IPS-NIHi7 (cell line): ENCODE measurements around the gene TOP2A.
"Not testable (repeated sequence)": the region's sequence is repeated elsewhere in the genome, so short reads cannot be mapped to it uniquely, and the experiment has no call there.

Experiments used
- DNase-seq: peaks from one replicate; pipeline ENCODE4 v3.0.0; 2012; ENCODE audit warnings: mixed read lengths; ENCODE audit errors: extremely low spot score

The TOP2A gene

DNA sequence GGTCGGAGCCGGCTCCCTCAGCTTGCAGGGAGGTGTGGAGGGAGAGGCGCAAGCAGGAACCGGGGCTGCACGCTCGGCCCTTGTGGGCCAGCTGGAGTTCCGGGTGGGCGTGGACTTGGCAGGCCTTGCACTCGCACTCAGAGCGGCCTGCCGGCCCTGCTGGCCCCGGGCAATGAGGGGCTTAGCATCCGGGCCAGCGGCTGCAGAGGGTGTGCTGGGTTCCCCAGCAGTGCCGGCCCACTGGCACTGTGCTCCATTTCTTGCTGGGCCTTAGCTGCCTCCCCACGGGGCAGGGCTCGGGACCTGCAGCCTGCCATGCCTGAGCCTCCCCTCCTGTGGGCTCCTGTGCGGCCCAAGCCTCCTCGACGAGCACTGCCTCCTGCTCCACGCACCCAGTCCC, 41.9 kb downstream of the TOP2A start:
- DNase-seq, result not testable (repeated sequence)

DNA sequence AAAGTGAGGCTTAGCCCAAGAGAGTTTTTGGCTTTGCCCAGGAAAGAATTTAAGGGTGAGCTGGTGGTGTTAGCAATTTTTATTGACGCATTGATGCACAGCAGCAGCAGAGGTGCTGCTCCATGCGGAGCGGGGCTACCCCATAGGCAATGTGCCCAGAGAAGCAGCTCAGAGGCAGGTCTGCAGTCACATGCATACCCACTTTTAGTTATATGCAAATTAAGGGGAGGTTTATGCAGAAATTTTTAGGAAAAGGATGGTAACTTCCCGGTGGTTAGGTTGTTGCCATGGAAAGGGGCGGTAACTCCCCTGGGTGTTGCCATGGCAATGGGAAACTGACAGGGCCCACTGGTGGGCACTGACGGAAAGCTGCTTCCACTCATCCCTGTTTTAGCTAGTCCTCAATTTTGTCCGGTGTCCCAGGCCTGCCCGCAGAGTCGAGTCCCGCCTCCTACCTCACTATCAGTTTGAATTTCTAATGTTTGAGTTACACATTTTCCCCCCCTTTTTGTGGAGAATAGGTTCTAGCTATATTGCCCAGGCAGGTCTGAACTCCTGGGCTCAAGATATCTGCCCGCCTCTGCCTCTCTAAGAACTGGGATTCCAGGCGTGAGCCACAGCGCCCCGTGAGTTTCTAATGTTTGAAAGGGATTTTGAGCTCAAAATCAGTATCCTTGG, 42.7 kb downstream of the TOP2A start:
- DNase-seq, result no peak

DNA sequence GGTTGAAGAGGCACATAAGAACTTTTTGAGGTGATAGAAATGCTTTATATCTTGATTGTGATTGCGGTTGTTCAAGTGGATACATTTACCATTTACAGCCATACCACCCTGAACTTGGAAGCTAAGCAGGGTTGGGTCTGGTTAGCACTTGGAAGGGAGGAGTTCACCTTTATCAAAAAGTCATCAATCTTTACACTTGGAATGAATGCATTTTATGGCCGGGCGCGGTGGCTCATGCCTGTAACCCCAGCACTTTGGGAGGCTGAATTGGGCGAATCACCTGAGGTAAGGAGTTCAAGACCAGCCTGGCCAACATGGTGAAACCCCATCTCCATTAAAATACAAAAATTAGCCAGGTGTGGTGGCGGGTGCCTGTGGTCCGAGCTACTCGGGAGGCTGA, 43.7 kb downstream of the TOP2A start:
- no peak for DNase-seq

DNA sequence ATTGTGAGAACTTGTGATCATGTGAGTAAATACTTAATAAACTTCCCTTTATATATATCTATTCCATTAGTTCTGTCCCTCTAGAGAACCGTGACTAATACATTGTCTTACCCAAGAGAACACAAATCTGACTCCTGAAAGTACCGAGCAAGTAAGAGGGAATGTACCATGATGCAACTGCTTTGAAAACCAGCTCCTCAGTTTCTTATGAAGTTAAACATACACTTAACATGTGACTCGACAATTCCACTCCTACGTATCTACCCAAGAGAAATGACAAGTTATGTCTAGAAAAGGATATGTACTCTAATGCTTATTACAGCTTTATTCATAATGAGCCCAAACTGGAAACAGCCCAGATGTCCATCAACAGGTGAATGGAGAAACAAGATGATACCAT, 44.4 kb downstream of the TOP2A start:
- no peak for DNase-seq

DNA sequence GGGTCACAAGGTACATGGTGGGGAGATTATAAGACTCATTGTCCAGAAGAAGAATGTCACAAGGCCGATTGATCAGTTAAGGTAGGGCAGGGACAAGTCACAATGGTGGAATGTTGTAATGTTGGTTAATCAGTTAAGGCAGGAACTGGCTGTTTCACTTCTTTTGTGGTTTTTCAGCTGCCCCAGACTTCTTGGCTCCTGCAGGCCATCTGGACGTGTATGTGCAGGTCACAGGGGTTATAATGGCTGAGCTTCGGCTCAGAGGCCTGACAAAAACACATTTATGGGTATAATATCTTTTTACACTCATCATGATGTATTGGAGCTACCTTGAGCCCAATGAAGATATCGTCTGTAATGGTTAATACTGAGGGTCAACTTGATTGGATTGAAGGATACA, 45.1 kb downstream of the TOP2A start:
- DNase-seq, result not testable (repeated sequence)

DNA sequence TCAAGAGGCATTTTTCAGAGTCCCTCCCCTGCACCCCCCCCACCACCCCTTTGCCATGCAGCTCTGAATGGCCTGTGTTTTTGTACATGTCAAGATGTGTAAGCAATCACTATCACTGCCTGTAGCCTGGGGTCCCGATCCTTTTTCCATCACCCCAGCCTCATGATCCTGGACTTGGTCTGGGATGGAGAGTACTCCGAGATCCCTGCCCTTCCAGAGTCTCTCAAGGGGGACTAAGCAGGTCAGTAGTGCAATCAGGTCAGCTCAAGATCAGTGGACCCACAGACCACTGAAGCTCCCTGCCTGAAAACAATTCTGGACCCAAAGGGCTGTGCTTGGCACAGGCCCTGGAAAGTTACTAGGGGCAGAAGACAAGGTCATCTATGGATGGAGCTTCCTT, 45.7 kb downstream of the TOP2A start:
- no peak for DNase-seq

DNA sequence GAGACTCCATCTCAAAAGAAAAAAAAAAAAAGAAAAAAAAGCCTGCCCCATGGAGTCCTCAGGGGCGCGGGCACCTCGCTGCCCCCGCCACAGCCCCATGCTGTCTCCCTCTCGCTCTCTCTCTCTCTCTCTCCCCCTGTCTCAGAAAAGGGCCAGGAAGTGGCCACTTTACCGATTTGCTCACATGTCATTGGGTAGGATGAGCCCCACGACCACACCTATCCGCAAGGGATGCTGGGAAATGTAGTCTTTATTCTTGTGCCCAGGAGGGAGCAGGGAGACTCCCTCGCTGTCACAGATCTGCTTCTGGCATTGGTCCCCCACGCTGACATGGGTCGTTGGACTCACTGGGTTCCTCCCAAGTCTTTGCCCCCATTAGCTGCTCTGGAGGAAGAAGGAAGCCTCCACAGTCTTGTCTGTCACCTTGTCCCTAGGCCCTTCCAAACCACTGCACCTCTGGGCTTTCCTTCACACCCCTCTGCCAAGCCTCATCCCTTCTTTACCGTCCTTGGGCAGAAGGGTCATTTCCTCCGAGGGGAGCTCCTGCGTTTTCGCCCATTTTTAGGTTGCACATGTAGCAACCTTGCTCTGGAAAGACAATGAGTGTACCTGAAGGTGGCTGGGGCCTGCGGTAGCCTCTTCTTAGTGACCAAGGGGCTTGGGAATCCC, 46.3 kb downstream of the TOP2A start:
- DNase-seq, result peak; percentile 67

DNA sequence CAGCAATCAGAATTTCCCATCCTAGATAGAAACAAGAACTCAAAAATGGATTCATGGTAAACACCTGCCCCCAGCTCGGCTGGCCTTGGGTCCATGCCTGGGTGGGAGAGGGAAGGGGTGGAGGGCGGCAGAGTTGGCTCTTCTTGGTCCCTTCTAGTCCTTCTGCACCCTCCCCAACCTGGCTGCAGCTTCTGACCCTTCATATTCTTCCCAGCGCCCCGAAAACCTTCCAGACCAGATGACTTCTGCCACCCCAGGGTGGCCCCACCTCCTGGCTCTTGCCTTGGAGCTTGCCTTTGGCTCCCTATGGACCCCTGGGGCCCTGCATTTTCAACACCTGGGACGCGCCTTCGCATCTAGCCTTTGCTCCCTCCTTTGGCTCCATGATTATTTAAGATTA, 47.8 kb downstream of the TOP2A start:
- DNase-seq, result no peak

DNA sequence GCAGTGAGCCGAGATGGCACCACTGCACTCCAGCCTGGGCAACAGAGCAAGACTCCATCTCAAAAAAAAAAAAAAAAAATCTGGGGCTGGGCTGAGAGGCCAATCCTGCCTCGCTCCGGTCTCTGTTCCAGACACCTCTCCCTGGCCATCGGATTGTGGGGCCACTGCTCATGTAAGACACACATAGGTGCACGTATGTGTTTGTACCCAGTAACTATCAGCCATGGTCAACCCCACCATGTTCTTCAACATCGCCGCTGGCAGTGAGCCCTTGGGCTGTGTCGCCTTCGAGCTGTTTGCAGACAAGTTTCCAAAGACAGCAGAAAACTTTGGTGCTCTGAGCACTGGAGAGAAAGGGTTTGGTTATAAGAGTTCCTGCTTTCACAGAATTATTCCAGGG, 50.0 kb downstream of the TOP2A start:
- DNase-seq, result not testable (repeated sequence)

DNA sequence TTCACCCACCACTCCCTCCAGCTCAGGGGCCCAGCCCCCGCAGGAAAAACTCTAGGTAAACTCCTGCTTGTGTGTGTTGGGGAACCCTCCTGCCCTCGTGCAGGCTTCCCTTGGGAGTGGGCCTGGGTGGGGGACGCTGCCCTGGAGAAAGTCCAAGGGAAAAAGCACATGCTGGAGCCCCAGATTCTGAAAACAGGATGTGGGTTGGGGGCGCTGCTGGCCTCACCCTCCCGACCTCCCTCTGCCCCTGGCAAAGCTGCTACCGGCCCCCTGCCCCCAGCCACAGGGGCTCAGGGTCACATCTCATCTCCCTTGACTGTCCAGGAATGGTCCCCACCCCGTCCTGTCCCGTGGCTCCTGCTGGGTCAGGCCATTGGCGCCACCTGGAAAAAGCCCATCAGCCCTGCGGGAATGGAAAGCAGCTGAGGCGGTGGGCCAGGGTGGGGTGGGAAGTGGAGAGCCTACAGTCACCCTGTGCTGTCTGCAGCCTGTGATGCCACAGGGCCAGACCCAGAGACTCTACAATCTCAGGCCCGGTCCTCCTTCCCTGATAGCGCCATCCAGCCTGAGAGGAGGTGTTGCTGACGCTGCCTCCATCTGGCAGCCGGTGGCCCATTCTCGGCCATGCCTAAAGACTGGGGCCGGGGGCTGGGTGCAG, 50.7 kb downstream of the TOP2A start:
- peak; percentile 14 for DNase-seq

DNA sequence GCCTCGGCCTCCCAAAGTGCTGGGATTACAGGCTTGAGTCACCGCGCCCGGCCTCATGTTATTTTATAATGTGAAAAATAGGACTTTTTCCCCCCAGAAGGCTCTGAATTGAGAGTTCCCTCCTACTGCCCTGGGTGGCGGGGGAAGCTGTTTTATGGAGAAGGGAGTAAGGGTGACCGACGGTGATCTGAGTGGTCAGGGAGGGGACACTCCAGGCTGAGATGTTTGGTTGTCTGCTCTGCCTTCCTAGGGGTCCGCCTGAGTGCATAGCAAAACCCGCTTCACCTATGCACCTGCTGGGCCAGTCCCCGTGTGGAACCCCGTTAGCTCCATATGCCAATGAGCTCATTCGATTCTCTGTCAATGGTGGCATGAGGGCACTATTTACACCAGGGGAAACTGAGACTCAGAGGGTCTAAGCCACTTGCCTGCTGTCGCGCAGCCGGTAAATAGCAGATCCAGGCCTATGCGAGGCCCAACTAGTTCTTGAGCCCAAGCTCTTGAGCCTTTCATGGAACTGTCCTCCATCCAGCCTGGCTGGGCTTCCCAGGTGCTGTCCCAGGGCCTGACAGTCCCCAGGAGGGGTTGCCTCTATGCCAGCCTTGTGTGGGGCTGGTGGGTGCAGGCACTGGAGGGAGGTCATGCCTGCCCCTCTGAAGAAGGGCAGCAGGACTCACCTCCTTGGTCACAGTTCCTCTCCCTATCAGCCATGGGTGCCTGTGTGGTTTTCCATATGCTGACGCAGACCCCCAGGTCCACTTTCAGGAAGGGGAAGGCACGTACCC, 51.4 kb downstream of the TOP2A start:
- no peak for DNase-seq

DNA sequence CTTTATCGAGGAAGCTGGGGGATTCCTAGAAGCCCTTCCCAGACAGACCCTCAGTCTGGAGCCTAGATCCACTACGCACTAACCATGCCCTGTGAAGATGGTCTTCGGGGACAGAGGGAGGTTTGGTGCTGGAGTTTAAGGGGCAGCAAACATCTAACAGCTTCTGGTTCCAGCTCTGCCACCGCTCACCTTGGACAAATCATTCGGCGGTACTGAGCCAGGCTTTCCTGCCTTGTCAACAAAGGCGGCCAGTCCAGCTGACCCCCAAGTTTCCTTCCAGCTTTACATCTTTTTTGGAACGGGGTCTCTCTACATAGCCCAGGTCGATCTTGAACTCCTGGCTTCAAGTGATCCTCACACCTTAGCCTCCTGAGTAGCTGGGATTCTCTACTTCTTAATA, 52.8 kb downstream of the TOP2A start:
- no peak for DNase-seq

DNA sequence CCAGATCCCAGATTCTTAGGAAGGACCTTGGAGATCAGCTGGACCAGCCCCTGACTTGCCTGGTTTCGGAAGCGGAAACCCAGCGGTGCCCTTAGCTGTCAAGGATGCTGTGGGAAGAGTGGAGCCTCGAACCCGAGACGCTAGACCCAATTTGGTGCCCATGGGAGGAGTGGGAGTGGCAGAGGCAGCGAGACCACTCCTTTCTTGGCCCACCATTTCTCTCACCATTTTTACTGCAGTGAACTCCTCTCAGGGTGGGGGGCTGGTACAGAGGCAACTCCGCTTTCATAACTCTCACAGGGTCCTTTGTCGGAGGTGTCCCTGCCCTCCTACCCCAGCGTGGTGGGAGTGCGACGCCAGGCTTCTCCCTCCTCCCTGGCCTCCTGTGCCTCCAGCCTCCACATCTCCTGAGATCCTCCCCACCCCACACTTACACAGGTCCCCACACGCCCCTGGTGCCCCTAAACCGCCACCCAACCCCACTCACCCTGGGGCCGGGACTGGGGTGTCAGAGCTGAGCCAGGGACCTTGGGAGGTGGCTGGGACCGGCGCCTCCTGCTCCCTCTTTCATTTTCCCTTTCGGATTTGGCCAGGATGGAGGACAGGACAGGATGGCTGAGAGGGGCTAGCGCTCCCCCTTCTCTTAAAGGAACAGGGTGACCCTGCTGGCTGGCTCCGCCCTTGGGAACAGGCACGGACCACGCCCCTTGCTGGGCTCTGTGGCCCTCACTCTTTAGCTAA, 53.4 kb downstream of the TOP2A start, which contains the start of gene GJD3:
Gene GJD3, minus strand, starts transcription at position 617 of the 741 bp plus-strand sequence. CDS start 922 bp downstream, outside the sequence.
- DNase-seq, result peak; percentile 65

DNA sequence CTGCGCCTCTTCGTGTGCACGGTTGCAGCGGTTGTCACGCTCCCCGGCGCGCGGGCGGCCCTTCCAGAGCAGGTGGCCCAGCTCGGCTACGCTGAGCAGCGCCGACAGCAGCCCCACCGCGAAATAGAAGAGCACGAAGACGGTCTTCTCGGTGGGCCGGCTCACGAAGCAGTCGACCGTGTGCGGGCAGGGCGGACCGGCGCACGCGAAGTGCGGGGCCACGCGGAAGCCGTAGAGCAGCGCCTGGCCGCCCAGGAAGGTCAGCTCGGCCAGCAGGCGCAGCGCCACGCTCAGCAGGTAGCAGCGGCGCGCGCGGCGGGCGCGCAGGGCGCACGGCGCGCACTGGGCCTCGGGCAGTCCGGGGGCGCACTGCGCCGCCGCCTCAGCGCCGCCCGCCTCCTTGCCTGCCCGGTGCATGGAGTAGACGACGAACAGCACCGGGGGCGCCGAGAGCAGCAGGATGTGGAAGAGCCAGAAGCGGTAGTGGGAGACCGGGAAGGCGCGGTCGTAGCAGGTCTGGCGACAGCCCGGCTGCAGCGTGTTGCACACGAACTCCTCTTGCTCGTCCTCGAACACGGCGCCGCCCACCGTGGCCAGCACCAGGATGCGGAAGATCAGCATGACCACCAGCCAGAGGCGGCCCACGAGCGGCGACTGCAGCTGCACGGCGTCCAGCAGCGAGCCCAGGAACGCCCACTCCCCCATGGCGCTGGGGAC, 54.4 kb downstream of the TOP2A start:
- DNase-seq, result peak; percentile 45

DNA sequence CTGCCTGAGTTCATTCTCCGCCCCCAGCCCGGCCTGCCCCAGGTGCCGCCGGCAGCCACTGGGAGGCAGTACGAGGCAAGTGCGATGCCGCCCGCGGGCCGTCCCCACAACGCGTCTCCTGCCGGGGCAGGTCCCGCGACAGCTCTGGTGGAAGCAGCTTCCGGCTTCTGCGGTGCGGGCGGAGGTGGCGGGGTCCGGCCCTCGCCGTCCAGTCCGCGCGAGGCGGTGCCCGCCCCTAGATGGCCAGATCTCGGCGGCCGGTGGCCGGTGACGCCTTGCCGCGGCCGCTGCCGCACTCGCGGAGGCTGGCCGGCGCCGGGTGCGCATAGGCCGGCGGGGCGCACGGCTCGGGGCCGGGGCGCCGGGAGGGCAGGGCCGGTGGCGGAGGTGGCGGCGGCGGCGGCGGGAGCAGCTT, 55.0 kb downstream of the TOP2A start:
- DNase-seq, result peak; percentile 92

DNA sequence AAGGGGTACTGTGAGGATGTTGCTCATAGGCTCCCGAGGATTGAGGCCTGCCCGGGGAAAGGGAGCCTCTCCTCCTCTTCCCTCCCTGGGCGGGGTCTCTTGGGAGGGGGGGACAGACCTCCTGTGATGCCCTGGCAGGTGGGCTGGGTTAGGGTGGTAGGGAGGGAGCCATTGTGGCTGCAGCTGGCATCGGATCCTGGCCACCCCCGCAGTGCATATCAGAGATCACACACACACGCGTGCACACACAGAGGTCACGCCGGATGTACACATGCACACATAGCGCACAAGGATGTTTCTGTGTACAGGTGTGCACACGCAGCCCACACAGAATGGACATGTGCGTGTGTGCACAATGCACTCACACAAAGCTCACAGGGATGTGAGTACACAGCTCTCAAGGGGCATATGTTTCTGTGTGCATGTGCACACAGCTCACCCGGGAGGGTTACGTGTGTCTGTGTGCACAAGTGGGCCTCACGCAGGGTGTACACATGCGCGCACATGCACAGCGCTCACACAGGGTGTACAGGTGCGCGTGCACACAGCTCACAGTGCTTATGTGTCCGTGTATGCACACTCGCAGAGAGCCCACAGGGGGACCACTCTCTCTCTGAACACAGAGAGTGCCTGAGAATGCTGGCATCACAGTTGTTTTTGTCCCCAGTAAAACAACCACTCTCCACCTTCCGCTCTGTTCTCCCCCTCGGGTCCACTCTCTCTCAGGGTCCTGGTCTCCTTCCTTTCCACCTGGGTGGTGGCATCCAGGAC, 55.6 kb downstream of the TOP2A start:
- no peak for DNase-seq

DNA sequence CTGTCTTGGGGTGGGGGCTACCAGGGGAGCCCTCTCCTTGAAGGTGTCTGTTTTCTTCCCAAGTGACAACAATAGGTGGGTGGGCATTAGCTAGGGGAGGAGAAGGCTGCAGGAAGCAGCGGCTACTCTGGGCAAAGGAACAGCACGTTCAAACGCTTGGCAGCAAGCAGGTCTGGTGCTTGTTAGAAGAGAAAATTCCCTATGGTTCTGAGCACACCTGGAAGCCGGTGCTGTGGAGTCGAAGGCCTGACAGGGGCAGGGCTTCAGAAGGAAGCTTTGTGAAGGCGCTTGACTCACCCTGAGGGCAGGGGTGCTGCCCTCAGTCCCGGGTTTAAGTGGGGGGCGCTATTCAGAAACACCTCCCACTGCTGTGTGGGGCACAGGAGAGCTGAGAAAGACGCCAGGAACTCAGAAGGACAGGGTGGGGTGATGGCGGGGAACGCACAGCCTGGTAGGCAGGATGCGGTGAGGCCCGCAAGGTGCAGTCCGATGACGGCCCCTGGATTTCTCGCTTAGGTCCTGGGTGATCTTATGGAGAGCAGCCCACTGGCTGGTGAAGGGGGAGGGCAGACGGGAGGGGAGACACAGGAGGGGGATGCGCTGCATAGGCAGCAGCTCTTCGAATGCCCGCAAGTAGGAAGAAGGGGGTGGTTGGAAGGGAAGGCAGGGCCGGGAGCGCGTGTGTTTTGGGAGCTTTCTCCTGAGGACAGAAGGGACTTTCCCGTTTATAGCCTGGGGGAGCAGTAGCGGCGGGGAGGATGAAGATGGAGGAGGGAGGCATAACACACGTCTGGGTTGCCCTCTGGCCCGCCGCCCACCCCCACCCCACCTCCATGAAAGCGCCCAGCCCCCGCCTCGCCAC, 56.4 kb downstream of the TOP2A start:
- no peak for DNase-seq

DNA sequence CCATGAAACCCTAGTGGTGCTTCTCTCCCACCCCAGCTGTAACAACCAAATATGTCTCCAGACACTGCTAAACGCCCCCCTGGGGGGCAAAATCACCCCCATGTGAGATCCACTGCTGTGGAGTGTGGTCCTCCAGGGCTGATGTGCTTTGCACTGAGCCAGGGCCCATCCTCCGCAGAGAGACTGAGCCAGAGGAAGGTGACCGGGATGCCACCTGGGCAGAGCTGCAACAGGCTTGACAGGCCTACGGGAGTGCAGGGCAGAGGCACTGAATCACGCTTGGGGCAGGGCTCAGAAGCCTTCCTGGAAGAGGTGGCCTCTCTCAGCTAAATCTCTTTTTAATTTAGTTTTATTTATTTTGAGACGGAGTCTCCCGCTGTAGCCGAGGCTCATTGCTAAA, 57.6 kb downstream of the TOP2A start:
- no peak for DNase-seq
